OCI-LY3 (cell line): ENCODE measurements around the gene AMACR.

Experiments used
- H2AFZ ChIP-seq: fragments of 200-600, 300-600 bp; shearing (Covaris generic); 2 replicates; pipeline ENCODE4 v1.6.0; 2014; ENCODE audit warnings: antibody characterized with exemption, low read depth, low read length
- H3K27ac ChIP-seq: fragments of 200-600, 300-600 bp; sonication (generic); 2 replicates; pipeline ENCODE4 v1.5.1; 2014; ENCODE audit warnings: mild to moderate bottlenecking, low read length, moderate library complexity, mixed read lengths
- H3K27me3 ChIP-seq: fragments of 200-600, 300-600 bp; sonication (generic); 2 replicates; pipeline ENCODE4 v1.6.1; 2014; ENCODE audit warnings: low read depth, low read length, mixed read lengths
- H3K36me3 ChIP-seq: fragments of 200-600, 300-600 bp; sonication (generic); replicated peaks from 2 replicates; pipeline ENCODE3; 2014; ENCODE audit warnings: low read depth, low read length, mixed read lengths
- H3K4me1 ChIP-seq: fragments of 300-600, 200-600 bp; sonication (generic); 2 replicates; pipeline ENCODE4 v1.6.1; 2014; ENCODE audit warnings: low read length, mixed read lengths
- H3K4me2 ChIP-seq: fragments of 200-600, 300-600 bp; sonication (generic); 2 replicates; pipeline ENCODE4 v1.6.1; 2014; ENCODE audit warnings: low read length, mixed read lengths
- H3K4me3 ChIP-seq: fragments of 300-600, 200-600 bp; sonication (generic); 2 replicates; pipeline ENCODE4 v1.5.1; 2014; ENCODE audit warnings: antibody characterized with exemption, mild to moderate bottlenecking, low read length, moderate library complexity
- H3K79me2 ChIP-seq: fragments of 300-600, 200-600 bp; shearing (Covaris generic); 2 replicates; pipeline ENCODE4 v1.6.1; 2014; ENCODE audit warnings: mild to moderate bottlenecking, low read length, mixed read lengths
- H3K9ac ChIP-seq: fragments of 300-600, 200-600 bp; shearing (Covaris generic); 2 replicates; pipeline ENCODE4 v1.6.0; 2014; ENCODE audit warnings: mild to moderate bottlenecking, low read length, moderate library complexity
- H3K9me3 ChIP-seq: fragments of 200-600, 300-600 bp; shearing (Covaris generic); 2 replicates; pipeline ENCODE4 v1.6.1; 2014; ENCODE audit warnings: low read length, mixed read lengths; ENCODE audit not compliant: insufficient read depth
- H4K20me1 ChIP-seq: fragments of 200-600, 300-600 bp; sonication (generic); 2 replicates; pipeline ENCODE4 v1.6.1; 2016; ENCODE audit warnings: low read length, mixed read lengths; ENCODE audit not compliant: insufficient read depth
- EZH2phosphoT487 ChIP-seq: fragments of 200-600 bp; shearing (Covaris generic); IDR thresholded peaks from 2 replicates; pipeline ENCODE4 v1.6.1; 2018; ENCODE audit warnings: antibody characterized with exemption, mixed run types, low read depth
- TF ChIP-seq, protein P1 (sequence below): fragments of 200-600, 300-600 bp; sonication (generic); IDR thresholded peaks from 2 replicates; pipeline ENCODE4 v1.5.1; 2014; ENCODE audit warnings: antibody characterized with exemption, low read length, low read depth

Gene AMACR

DNA sequence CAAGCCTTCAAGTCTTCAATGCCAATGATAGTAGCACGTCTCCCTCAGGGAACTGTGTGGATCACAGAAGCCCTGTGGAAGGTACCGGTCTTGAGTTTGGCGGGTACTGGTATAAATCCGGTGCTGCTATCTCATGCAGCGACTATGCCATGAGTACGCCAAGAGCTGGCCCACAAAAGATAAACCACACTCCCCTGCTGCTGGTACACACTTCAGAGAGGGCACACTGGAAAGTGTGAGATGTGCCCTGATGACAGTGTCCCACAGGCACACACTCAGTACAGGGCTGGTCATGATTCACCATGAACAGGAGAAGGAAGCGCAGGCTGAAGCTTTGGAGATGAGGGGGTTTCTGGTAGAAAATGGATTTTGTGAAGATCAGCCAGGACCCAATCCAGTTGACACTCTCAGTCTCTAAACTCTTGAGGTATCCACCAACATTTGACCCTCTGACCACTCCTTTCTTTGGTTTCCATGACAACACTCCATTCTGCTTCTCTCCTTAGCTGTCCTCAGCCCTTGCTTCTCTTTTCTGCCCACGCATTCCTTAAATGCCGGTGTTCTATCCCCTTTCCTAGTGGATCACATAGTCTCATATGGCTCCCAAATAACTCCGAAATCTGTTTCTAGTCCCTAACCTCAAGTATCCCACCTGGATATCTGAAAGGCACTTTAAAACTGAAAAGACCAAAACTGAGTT lies 5.1 kb downstream of the AMACR start:
- no peak overlapping the region for H2AFZ ChIP-seq
- H3K36me3 ChIP-seq: no peaks in the 10 kb centered on the region
- no peak overlapping the region for H3K9ac ChIP-seq
- H3K9me3 ChIP-seq: no peaks in the 10 kb centered on the region
- no peak overlapping the region for H3K27ac ChIP-seq
- no peak overlapping the region for H3K4me2 ChIP-seq
- H3K4me3 ChIP-seq: no peak overlapping the region
- no peaks in the 10 kb centered on the region for H3K79me2 ChIP-seq
- TF ChIP-seq, protein P1, sequence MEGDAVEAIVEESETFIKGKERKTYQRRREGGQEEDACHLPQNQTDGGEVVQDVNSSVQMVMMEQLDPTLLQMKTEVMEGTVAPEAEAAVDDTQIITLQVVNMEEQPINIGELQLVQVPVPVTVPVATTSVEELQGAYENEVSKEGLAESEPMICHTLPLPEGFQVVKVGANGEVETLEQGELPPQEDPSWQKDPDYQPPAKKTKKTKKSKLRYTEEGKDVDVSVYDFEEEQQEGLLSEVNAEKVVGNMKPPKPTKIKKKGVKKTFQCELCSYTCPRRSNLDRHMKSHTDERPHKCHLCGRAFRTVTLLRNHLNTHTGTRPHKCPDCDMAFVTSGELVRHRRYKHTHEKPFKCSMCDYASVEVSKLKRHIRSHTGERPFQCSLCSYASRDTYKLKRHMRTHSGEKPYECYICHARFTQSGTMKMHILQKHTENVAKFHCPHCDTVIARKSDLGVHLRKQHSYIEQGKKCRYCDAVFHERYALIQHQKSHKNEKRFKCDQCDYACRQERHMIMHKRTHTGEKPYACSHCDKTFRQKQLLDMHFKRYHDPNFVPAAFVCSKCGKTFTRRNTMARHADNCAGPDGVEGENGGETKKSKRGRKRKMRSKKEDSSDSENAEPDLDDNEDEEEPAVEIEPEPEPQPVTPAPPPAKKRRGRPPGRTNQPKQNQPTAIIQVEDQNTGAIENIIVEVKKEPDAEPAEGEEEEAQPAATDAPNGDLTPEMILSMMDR: no peak
- TF ChIP-seq EZH2phosphoT487: no peak
- no peaks in the 10 kb centered on the region for H3K27me3 ChIP-seq
- H4K20me1 ChIP-seq: no peaks in the 10 kb centered on the region
- H3K4me1 ChIP-seq: peaks cover 5% of the 10 kb centered on the region; the same call in 1 of the 2 replicates

GRCh38 chr5:34001241-34001841 lies 6.5 kb downstream of the AMACR start:
- H3K4me2 ChIP-seq: no peak overlapping the region
- H3K4me1 ChIP-seq: no peaks in the 10 kb centered on the region
- H3K36me3 ChIP-seq: no peaks in the 10 kb centered on the region
- H3K27ac ChIP-seq: no peak overlapping the region
- H3K27me3 ChIP-seq: no peaks in the 10 kb centered on the region
- H3K9ac ChIP-seq: no peak overlapping the region
- H2AFZ ChIP-seq: no peak overlapping the region
- H3K9me3 ChIP-seq: no peaks in the 10 kb centered on the region
- TF ChIP-seq, protein P1: no peak
- TF ChIP-seq EZH2phosphoT487: no peak
- H3K4me3 ChIP-seq: no peak overlapping the region
- no peaks in the 10 kb centered on the region for H4K20me1 ChIP-seq
- H3K79me2 ChIP-seq: no peaks in the 10 kb centered on the region

DNA sequence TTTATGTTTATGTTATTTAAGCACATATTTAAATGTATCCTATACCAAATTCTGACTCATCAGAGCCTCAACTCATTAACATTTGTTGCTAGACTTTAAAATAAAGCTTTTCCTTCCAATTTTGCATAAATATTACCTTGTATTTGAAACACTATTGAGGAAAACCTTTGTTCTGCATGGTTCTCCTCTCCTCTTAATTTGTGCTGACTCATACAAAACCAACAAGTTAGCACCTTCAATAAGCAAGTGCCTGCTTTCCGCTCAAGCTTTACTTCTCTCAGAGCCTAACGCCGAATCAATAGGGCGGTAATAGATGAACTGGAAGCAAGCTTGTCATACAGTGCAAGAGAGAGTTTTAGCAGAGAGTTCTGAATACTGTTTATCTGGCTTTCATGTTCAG lies 7.9 kb downstream of the AMACR start:
- Histone ChIP-seq H3K36me3 (no peaks in the 10 kb centered on the region), H3K9ac (no peak overlapping the region), H3K27ac (no peak overlapping the region), H3K27me3 (no peaks in the 10 kb centered on the region), H3K4me2 (no peak overlapping the region), H4K20me1 (no peaks in the 10 kb centered on the region), H3K9me3 (no peaks in the 10 kb centered on the region), H3K4me1 (no peaks in the 10 kb centered on the region), H3K79me2 (no peaks in the 10 kb centered on the region), H3K4me3 (no peak overlapping the region), H2AFZ (no peak overlapping the region)
- TF ChIP-seq, protein P1: no peak
- TF ChIP-seq EZH2phosphoT487: no peak

DNA sequence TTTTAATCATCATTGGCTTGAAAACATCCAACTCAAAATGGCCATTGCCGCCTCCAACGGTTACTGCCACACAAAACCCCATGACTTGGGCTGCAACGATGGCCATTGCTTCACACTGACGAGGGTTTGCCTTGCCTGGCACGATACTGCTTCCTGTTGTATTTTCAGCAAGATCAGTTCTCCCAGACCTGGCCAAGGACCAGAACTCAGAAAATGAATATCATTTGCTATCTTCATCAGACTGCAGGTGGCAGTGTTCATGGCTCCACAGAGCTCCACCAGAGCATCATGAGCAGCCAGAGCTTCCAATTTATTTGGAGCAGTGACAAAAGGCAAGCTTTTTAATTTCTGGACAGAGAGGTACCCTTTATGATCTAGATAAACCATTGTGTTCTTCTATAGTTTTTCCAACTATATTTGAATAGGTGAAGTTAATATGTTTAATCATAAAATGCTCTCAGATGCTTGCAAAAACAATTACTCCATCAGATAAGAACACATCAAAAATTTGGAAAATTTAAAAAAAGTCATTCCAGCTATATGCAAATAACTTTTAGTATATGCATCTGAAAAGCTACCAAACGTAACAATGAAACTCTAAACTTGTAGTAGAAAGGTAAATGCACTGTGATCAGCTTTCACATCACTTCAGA lies 10.4 kb downstream of the AMACR start:
- no peak overlapping the region for H3K4me3 ChIP-seq
- H3K9ac ChIP-seq: no peak overlapping the region
- H3K9me3 ChIP-seq: no peaks in the 10 kb centered on the region
- H2AFZ ChIP-seq: no peak overlapping the region
- no peaks in the 10 kb centered on the region for H3K36me3 ChIP-seq
- H3K4me2 ChIP-seq: no peak overlapping the region
- H3K4me1 ChIP-seq: no peaks in the 10 kb centered on the region
- H3K27me3 ChIP-seq: no peaks in the 10 kb centered on the region
- no peak overlapping the region for H3K27ac ChIP-seq
- H4K20me1 ChIP-seq: no peaks in the 10 kb centered on the region
- H3K79me2 ChIP-seq: no peaks in the 10 kb centered on the region
- TF ChIP-seq, protein P1: peak; percentile 55
- no peak for TF ChIP-seq EZH2phosphoT487
